Memory B cell (primary cell): ENCODE data around the gene LAMC3.
"Not testable (repeated sequence)": the region's sequence is repeated elsewhere in the genome, so short reads cannot be mapped to it uniquely, and the experiment has no call there.

Source experiments
- ATAC-seq: fragments of 150-1000 bp; cut with Tn5 transposase; 2 replicates; pipeline ENCODE4 v1.10.0; 2021; ENCODE audit warnings: low read depth, mild to moderate bottlenecking, moderate library complexity
- DNase-seq, 2 donors: peaks; one replicate each; pipeline ENCODE4 v3.0.0; 2022; ENCODE audit warnings: low spot score in 2 of 2
- H3K27ac Mint-ChIP-seq: one replicate; pipeline ENCODE4 v1.8.0; 2022; ENCODE audit warnings: mild to moderate bottlenecking, moderate library complexity, mixed read lengths
- H3K27me3 Mint-ChIP-seq: one replicate; pipeline ENCODE4 v1.8.0; 2022; ENCODE audit warnings: mixed read lengths
- H3K36me3 Mint-ChIP-seq: one replicate; pipeline ENCODE4 v1.8.0; 2022; ENCODE audit warnings: mild to moderate bottlenecking, mixed read lengths
- H3K4me1 Mint-ChIP-seq: one replicate; pipeline ENCODE4 v1.8.0; 2022; ENCODE audit warnings: mixed read lengths
- H3K4me3 Mint-ChIP-seq: one replicate; pipeline ENCODE4 v1.8.0; 2022; ENCODE audit warnings: mild to moderate bottlenecking, moderate library complexity, mixed read lengths
- H3K9me3 Mint-ChIP-seq: one replicate; pipeline ENCODE4 v1.8.0; 2022; ENCODE audit warnings: mixed read lengths

Gene LAMC3

GRCh38 chr9:131096269-131097125 lies 87.5 kb downstream of the LAMC3 start, which contains the start of gene AIF1L:
Gene AIF1L, plus strand, starts transcription at chr9:131096531. Its CDS starts 99 bp downstream, at chr9:131096630.
- peak within 1 kb of the TSS; percentile 56 for H3K4me3 Mint-ChIP-seq
- DNase-seq (peak in 1 of 2 donors; percentile 22), ATAC-seq (peak; percentile 37)
- H3K36me3 Mint-ChIP-seq: no peaks in the 10 kb centered on the region
- no peaks in the 10 kb centered on the region for H3K9me3 Mint-ChIP-seq
- no peak within 1 kb of the TSS for H3K27ac Mint-ChIP-seq
- H3K4me1 Mint-ChIP-seq: peaks cover 7% of the 10 kb centered on the region
- peaks cover 21% of the 10 kb centered on the region for H3K27me3 Mint-ChIP-seq

DNA sequence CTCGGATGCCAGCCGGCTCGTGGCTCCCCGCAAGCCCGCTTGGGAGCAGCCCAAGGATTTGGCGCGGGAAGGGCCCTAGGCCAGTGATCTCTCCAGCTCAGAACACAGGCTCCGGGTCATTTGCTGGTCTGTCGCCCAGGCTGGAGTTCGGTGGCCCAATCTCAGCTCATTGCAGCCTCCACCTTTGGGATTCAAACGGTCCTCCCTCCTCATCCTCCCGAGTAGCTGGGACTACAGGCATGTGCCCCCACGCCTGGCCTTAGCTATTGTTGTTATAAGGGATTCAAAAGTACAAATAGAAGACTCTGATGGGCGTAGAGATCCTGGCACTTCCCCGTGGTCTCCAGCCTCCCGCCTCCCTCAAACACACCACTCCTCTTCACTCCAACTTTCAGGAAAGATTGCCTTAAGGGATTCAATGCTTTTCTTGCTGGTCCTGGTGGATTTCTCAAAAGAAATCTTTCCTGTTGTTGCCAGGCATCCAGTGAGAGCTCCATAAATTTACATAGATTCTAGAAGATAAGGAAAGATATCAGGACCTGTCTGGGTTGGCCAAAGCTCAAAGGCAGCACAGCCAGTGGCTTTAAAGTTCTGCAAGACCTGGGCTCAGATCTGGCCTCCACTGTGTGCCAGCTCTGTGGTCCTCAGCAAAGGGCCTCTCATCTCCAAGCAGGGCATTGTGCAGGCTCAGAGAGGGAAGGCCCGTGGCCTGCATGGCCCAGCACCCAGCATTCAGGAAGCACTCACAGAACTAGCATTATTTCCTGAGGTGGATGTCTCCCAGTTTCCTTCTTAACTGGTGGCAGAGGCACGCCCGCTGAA lies 88.4 kb downstream of the LAMC3 start:
- Mint-ChIP-seq H3K4me3 (peak overlapping the region; percentile 56), H3K4me1 (peaks cover 7% of the 10 kb centered on the region), H3K9me3 (no peaks in the 10 kb centered on the region), H3K27ac (no peak overlapping the region), H3K36me3 (no peaks in the 10 kb centered on the region), H3K27me3 (peaks cover 21% of the 10 kb centered on the region)
- ATAC-seq (no peak), DNase-seq (no peak)

DNA sequence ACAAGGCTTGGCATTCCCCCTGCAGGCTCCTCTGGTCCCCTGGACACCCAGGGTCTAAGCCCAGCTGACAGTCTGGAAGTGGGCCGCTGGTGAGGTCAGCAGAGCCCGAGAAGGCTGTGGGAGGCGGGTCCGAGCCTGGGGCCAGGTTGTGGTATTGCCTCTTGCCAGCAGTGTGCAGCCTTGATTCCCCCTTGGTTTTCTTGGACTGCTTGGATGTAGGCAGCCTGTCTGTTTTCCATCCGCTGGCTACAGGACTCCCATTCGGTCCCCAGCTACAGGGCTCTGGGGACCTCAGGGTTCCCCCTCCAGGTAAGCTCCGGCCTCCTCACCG lies 88.9 kb downstream of the LAMC3 start:
- peaks cover 21% of the 10 kb centered on the region for H3K27me3 Mint-ChIP-seq
- H3K27ac Mint-ChIP-seq: no peak overlapping the region
- no peak for ATAC-seq

GRCh38 chr9:131098391-131099101 lies 89.6 kb downstream of the LAMC3 start:
- Mint-ChIP-seq H3K9me3 (no peaks in the 10 kb centered on the region), H3K36me3 (no peaks in the 10 kb centered on the region), H3K4me3 (no peak overlapping the region), H3K27ac (no peak overlapping the region), H3K4me1 (peaks cover 7% of the 10 kb centered on the region), H3K27me3 (peaks cover 20% of the 10 kb centered on the region)
- DNase-seq (no peak), ATAC-seq (no peak)

More for the DNA sequence above, 88.9 kb downstream of the LAMC3 start:
- peaks cover 7% of the 10 kb centered on the region for H3K4me1 Mint-ChIP-seq
- no peaks in the 10 kb centered on the region for H3K9me3 Mint-ChIP-seq
- no peak for DNase-seq
- no peaks in the 10 kb centered on the region for H3K36me3 Mint-ChIP-seq
- peak overlapping the region; percentile 32 for H3K4me3 Mint-ChIP-seq

GRCh38 chr9:131099102-131099606 lies 90.2 kb downstream of the LAMC3 start:
- peaks cover 7% of the 10 kb centered on the region for H3K4me1 Mint-ChIP-seq
- peaks cover 19% of the 10 kb centered on the region for H3K27me3 Mint-ChIP-seq
- H3K9me3 Mint-ChIP-seq: no peaks in the 10 kb centered on the region
- no peak for DNase-seq
- H3K27ac Mint-ChIP-seq: no peak overlapping the region
- no peak overlapping the region for H3K4me3 Mint-ChIP-seq
- no peak for ATAC-seq
- no peaks in the 10 kb centered on the region for H3K36me3 Mint-ChIP-seq

GRCh38 chr9:131099845-131100244 lies 90.9 kb downstream of the LAMC3 start:
- H3K36me3 Mint-ChIP-seq, ATAC-seq, DNase-seq, H3K27ac Mint-ChIP-seq, H3K4me1 Mint-ChIP-seq, H3K9me3 Mint-ChIP-seq, H3K4me3 Mint-ChIP-seq: not testable (repeated sequence)
- H3K27me3 Mint-ChIP-seq: peaks cover 17% of the 10 kb centered on the region

- H3K4me1 Mint-ChIP-seq: peaks cover 7% of the 10 kb centered on the region
- H3K27me3 Mint-ChIP-seq: peaks cover 13% of the 10 kb centered on the region
- H3K27ac Mint-ChIP-seq: no peak overlapping the region
- ATAC-seq (no peak), DNase-seq (no peak)
- H3K36me3 Mint-ChIP-seq: no peaks in the 10 kb centered on the region
- H3K9me3 Mint-ChIP-seq: no peaks in the 10 kb centered on the region
- H3K4me3 Mint-ChIP-seq: no peak overlapping the region
Measured at GRCh38 chr9:131100445-131100844, 91.5 kb downstream of the LAMC3 start.

DNA sequence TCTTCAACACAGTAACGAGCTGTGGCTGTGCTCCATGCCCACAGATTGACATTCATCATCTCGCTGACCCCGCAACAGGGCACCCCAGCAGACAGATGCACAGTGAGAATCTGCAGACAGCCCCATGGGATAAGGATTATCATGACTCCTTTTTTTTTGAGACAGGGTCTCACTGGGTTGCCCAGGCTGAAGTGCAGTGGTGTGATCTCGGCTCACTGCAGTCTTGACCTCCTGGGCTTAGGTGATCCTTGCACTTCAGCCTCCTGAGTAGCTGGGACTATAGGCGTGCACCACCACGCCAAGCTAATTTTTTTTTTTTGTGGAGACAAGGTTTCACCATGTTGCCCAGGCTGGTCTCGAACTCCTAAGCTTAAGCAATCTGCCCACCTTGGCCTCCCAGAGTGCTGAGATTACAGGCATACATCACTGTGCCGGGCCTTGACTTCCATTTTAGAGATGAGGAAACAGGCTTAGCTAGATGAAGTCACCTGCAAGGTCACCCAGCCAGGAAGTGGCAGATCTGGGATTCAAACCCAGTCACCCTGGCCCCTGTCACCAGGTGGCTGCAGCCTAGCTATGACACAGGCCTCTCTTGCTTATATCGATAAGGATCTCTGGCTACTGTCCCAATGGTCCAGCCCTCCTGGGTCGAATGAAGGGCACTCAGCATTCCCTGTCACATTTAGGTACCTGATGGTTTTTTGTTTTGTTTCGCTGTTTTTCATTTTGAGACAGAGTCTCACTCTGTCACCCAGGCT lies 92.4 kb downstream of the LAMC3 start:
- DNase-seq (no peak), ATAC-seq (no peak)
- no peak overlapping the region for H3K4me3 Mint-ChIP-seq
- peaks cover 11% of the 10 kb centered on the region for H3K27me3 Mint-ChIP-seq
- peaks cover 3% of the 10 kb centered on the region for H3K4me1 Mint-ChIP-seq
- H3K27ac Mint-ChIP-seq: no peak overlapping the region
- no peaks in the 10 kb centered on the region for H3K36me3 Mint-ChIP-seq
- H3K9me3 Mint-ChIP-seq: no peaks in the 10 kb centered on the region

- Mint-ChIP-seq H3K36me3 (no peaks in the 10 kb centered on the region), H3K27me3 (peaks cover 10% of the 10 kb centered on the region), H3K4me3 (no peak overlapping the region), H3K27ac (no peak overlapping the region), H3K9me3 (no peaks in the 10 kb centered on the region), H3K4me1 (no peaks in the 10 kb centered on the region)
- no peak for DNase-seq
- ATAC-seq: no peak
Measured at GRCh38 chr9:131103024-131103423, 94.0 kb downstream of the LAMC3 start.

DNA sequence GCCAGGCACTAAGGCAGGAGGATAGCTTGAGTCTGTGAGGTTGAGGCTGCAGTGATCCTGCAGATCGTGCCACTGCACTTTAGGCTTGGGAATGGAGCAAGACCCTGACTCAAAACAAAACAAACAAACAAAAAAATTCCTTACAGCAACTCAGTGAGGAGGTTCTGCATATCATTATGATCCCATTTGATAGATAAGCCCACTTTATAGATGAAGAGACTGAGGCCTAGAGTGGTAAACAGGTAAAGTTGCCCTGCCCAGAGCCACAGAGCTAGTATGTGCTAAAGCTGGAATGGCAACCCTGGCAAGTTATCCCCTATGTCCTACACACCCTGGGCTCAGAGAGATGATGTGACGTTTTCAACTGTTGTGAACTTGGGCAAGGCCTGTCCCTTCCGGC lies 94.6 kb downstream of the LAMC3 start:
- Mint-ChIP-seq H3K4me1 (no peaks in the 10 kb centered on the region), H3K9me3 (no peaks in the 10 kb centered on the region), H3K4me3 (no peak overlapping the region), H3K27ac (no peak overlapping the region), H3K27me3 (peaks cover 10% of the 10 kb centered on the region), H3K36me3 (no peaks in the 10 kb centered on the region)
- DNase-seq (no peak), ATAC-seq (no peak)

DNA sequence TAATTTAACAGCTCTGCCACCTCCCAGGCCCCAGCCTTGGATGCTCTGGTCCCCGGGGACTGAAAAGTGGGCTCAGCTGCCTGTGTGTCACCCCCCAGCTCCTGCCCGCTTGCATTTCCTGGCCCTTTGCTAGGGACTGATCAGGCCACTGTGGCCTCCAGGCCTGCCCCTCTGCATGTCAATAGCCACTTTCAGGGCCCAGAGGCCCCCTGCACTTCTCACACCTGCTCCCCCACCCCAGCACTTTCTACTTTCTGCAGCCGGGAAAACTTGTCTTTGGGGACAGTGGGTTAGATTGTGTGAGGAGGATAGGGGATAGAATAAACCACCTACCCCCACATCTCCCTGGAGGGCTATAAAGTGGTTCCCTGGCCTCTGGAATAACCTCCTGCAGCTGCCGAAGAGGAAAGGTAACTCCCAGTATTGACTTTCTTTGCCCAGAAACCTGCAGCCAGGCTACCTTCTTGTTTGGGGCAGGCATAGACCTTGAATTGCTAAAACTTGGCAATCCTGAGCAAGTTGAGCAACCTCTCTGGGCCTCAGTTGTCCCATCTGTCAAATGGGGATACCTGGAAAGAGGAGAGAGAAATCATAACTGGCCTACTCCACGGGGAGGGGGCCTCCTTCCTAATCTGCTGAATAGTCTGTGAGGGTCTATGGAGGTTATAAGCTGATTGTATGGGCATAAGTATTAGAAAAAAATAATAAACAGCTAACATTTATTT lies 95.2 kb downstream of the LAMC3 start:
- Mint-ChIP-seq H3K4me1 (peaks cover 2% of the 10 kb centered on the region), H3K4me3 (no peak overlapping the region), H3K36me3 (no peaks in the 10 kb centered on the region), H3K27ac (no peak overlapping the region), H3K27me3 (peaks cover 11% of the 10 kb centered on the region), H3K9me3 (no peaks in the 10 kb centered on the region)
- ATAC-seq: no peak
- no peak for DNase-seq

DNA sequence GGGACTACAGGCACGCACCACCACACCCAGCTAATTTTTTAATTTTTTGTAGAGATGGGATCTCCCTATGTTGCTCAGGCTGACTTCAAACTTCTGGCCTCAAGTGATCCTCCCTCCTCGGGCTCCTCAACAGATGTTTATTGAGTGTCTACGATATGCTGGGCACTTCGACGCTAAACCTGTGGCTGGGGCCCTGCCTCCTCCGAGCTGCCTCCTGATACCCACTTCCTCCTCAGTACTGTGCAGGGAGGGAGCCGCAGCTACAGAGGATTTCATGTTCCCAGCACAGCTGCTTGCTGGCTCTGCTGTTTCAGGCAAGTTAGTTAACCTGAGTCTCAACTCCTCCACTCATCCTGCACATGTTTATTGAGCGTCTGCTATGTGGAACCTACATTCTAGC lies 97.0 kb downstream of the LAMC3 start:
- H3K27ac Mint-ChIP-seq: no peak overlapping the region
- H3K27me3 Mint-ChIP-seq: peaks cover 10% of the 10 kb centered on the region
- ATAC-seq (no peak), DNase-seq (no peak)
- H3K9me3 Mint-ChIP-seq: no peaks in the 10 kb centered on the region
- H3K36me3 Mint-ChIP-seq: no peaks in the 10 kb centered on the region
- no peak overlapping the region for H3K4me3 Mint-ChIP-seq
- H3K4me1 Mint-ChIP-seq: peaks cover 2% of the 10 kb centered on the region

DNA sequence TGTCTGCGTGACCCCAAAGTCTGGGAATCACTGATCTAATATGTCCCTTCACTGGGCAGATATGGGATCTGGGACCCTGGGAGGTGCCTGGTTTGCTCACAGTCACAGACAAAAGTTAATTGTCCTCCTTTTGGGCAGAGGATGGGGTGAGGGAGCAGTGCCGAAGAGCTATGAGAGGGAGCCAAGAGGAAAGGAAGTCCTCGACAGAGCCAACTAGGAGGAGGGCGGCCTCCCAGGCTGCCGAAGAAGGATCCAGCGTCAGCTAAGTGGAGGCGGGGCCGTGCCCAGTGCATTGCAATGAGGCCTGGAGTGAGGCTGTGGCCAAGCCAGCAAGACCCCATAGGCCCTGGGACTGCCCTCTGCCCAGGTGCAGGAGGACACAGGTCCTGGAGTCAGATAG lies 98.8 kb downstream of the LAMC3 start:
- no peak overlapping the region for H3K4me3 Mint-ChIP-seq
- peaks cover 12% of the 10 kb centered on the region for H3K27me3 Mint-ChIP-seq
- peaks cover 2% of the 10 kb centered on the region for H3K4me1 Mint-ChIP-seq

More for the DNA sequence above, 98.8 kb downstream of the LAMC3 start:
- Mint-ChIP-seq H3K36me3 (no peaks in the 10 kb centered on the region), H3K9me3 (no peaks in the 10 kb centered on the region), H3K27ac (no peak overlapping the region)
- DNase-seq (no peak), ATAC-seq (no peak)
